Breast epithelium (tissue), 3 donors: Measurements from ENCODE around the gene DTNB.

Source experiments
- POLR2AphosphoS5 ChIP-seq, 3 donors: sonication (generic); formaldehyde crosslinking; IDR thresholded peaks; one replicate each; pipeline ENCODE4 v1.6.1; 2017; ENCODE audit warnings: antibody characterized with exemption in 3 of 3
- TF ChIP-seq, protein P1 (sequence below), 3 donors: fragments of 450-650 bp; IDR thresholded peaks; one replicate each; pipeline ENCODE4 v1.5.1; 2016 to 2017; ENCODE audit warnings: antibody characterized with exemption in 3 of 3, mild to moderate bottlenecking in 3 of 3, moderate library complexity in 3 of 3

DNA sequence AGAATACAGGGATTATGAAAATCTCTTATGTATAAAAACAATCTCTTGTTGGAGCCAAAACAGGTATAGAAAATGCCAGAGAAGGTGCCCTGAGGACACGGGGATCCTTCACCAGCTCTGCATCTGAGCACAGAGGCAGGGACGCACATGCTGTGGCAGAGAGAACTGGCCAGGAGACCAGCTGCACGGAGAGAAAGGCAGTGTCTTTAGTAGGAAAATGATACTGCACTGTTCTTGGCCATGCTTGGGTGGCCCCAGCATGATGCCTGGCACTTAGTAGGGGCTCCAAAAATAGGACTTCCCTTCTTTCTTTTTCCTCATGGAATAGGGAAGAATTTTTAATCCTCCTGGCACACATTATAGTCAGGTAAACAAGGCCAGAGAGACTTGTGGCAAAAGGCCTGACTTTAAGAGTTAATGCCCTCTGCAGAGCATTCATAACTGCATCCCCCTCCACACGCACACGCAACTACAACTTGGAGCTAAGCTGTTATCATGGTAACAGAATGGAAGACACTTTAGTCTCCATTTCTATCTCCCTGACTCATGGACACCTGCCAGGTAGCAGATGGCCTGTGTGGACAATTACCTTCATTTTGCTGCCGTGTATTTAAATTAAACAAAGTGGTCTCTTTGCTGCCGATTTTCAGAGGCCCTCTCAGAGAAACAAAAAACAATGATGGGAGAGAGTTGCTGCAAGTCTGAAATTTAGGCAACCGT, 271.9 kb downstream of the DTNB start:
- TF ChIP-seq, protein P1, sequence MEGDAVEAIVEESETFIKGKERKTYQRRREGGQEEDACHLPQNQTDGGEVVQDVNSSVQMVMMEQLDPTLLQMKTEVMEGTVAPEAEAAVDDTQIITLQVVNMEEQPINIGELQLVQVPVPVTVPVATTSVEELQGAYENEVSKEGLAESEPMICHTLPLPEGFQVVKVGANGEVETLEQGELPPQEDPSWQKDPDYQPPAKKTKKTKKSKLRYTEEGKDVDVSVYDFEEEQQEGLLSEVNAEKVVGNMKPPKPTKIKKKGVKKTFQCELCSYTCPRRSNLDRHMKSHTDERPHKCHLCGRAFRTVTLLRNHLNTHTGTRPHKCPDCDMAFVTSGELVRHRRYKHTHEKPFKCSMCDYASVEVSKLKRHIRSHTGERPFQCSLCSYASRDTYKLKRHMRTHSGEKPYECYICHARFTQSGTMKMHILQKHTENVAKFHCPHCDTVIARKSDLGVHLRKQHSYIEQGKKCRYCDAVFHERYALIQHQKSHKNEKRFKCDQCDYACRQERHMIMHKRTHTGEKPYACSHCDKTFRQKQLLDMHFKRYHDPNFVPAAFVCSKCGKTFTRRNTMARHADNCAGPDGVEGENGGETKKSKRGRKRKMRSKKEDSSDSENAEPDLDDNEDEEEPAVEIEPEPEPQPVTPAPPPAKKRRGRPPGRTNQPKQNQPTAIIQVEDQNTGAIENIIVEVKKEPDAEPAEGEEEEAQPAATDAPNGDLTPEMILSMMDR (IDR thresholded peaks at IDR 0.05) = no peak
- TF ChIP-seq POLR2AphosphoS5 (IDR thresholded peaks at IDR 0.05) = no peak
